GM23248 (cell line): Measurements from ENCODE around the gene PPP1R3D.

ENCODE experiments used
- EZH2 ChIP-seq: fragments of 200-600 bp; sonication (generic); IDR thresholded peaks from 2 replicates; pipeline ENCODE4 v1.6.1; 2018; ENCODE audit warnings: antibody characterized with exemption, mild to moderate bottlenecking; ENCODE audit not compliant: insufficient read depth, poor library complexity, severe bottlenecking
- EZH2phosphoT487 ChIP-seq: fragments of 200-600 bp; sonication (generic); IDR thresholded peaks from 2 replicates; pipeline ENCODE4 v1.6.1; 2018; ENCODE audit warnings: antibody characterized with exemption, moderate library complexity, mild to moderate bottlenecking, low read depth; ENCODE audit not compliant: insufficient read depth

- TF ChIP-seq EZH2 (no peak), EZH2phosphoT487 (no peak)
These were observed 37.6 kb downstream of the PPP1R3D start for GRCh38 chr20:59902470-59902869.
